GM12878 (cell line): ENCODE measurements around the gene OR5K1. TPM values are rescaled to one million over a fixed set of nuclear protein-coding genes. Genes with fewer than 3 reads are reported as not detected.

ENCODE experiments used
- ATAC-seq: fragments of 200-7000 bp; cut with Tn5 transposase; 3 replicates; pipeline ENCODE4 v1.9.1; 2020; ENCODE audit warnings: mild to moderate bottlenecking, moderate library complexity
- BruUV-seq: library from RNA; stranded (reverse); fragments of 400-500 nt; replicated peaks from 2 replicates; lab custom pipeline; 2021; lab: Mats Ljungman, UMichigan
- CTCF ChIA-PET: fragments of 300-600 bp; sonication (Branson Sonifier 250); formaldehyde crosslinking; extraction: SDS; loops from one replicate; lab custom pipeline; 2021; ENCODE audit warnings: inconsistent platforms; lab: Yijun Ruan, JAX
- POLR2A ChIA-PET: fragments of 350-600 bp; formaldehyde crosslinking; extraction: SDS; loops from one replicate; lab custom pipeline; 2021; ENCODE audit warnings: inconsistent platforms; lab: Charles Lee
- RAD21 ChIA-PET: fragments of 300-600 bp; sonication (Branson Sonifier 250); formaldehyde crosslinking; loops from one replicate; lab custom pipeline; 2023; ENCODE audit warnings: antibody characterized with exemption; ENCODE audit not compliant: unreplicated experiment; lab: Charles Lee
- SMC1A ChIA-PET: fragments of 300-600 bp; sonication (Branson Sonifier 250); formaldehyde crosslinking; loops from one replicate; lab custom pipeline; 2023; ENCODE audit not compliant: unreplicated experiment, uncharacterized antibody; lab: Charles Lee
- DNase-seq: peaks from one replicate; pipeline ENCODE4 v3.0.0-alpha.2; 2011; ENCODE audit warnings: low read depth, low spot score
- FAIRE-seq: peaks from 3 replicates; lab custom pipeline; 2011; peaks lifted over from hg19 to GRCh38; lab: Jason Lieb, UNC
- H2AFZ ChIP-seq: 2 replicates; pipeline ENCODE4 v1.6.0; 2011; ENCODE audit warnings: low read depth, low read length, control low read depth; ENCODE audit not compliant: control insufficient read depth
- H3K27ac ChIP-seq: 2 replicates; pipeline ENCODE4 v1.5.1; 2011; ENCODE audit warnings: control low read depth; ENCODE audit not compliant: control insufficient read depth, insufficient read depth
- H3K27me3 ChIP-seq, 2 experiments: replicated peaks in 1 of 2; 2 replicates each; pipeline versions ENCODE4 v1.6.0 to v1.6.1; 2011; ENCODE audit warnings: low read length in 1 of 2; ENCODE audit not compliant: control insufficient read depth in 2 of 2, insufficient read depth in 2 of 2
- H3K36me3 ChIP-seq, 2 experiments: 2 replicates each; pipeline ENCODE4 v1.5.1; 2011; ENCODE audit warnings: low read length in 1 of 2; ENCODE audit not compliant: control insufficient read depth in 2 of 2, insufficient read depth in 2 of 2
- H3K4me1 ChIP-seq: 2 replicates; pipeline ENCODE4 v1.6.1; 2011; ENCODE audit warnings: mild to moderate bottlenecking, low read length, moderate library complexity, mixed read lengths; ENCODE audit not compliant: control insufficient read depth, insufficient read depth
- H3K4me2 ChIP-seq: 2 replicates; pipeline ENCODE4 v1.6.0; 2011; ENCODE audit warnings: control low read depth; ENCODE audit not compliant: control insufficient read depth, insufficient read depth
- H3K4me3 ChIP-seq: fragments of 200-600 bp; sonication (generic); 2 replicates; pipeline ENCODE4 v1.5.1; 2016
- H3K79me2 ChIP-seq: 2 replicates; pipeline ENCODE4 v1.6.0; 2011; ENCODE audit warnings: low read length; ENCODE audit not compliant: control insufficient read depth, insufficient read depth
- H3K9ac ChIP-seq: 2 replicates; pipeline ENCODE4 v1.8.0; 2011; ENCODE audit warnings: low read length, control low read depth, mixed read lengths; ENCODE audit not compliant: control insufficient read depth, insufficient read depth
- H3K9me3 ChIP-seq: replicated peaks from 3 replicates; pipeline ENCODE4 v1.5.1; 2011; ENCODE audit warnings: mild to moderate bottlenecking, low read length; ENCODE audit not compliant: control insufficient read depth, insufficient read depth
- H4K20me1 ChIP-seq: 2 replicates; pipeline ENCODE4 v1.6.0; 2011; ENCODE audit not compliant: control insufficient read depth, insufficient read depth
- CBFB ChIP-seq: IDR thresholded peaks from 2 replicates; pipeline ENCODE4 v1.6.1; 2016; ENCODE audit warnings: antibody characterized with exemption, low read depth
- CHD2 ChIP-seq: IDR thresholded peaks from 2 replicates; pipeline ENCODE4 v1.6.1; 2011; ENCODE audit warnings: low read depth, low read length, improper control_type of control experiment, borderline replicate concordance
- CUX1 ChIP-seq: IDR thresholded peaks from 2 replicates; pipeline ENCODE4 v1.6.1; 2012; ENCODE audit warnings: improper control_type of control experiment, low read depth, low read length; ENCODE audit not compliant: insufficient replicate concordance
- E2F4 ChIP-seq: IDR thresholded peaks from 2 replicates; pipeline ENCODE4 v1.6.1; 2012; ENCODE audit warnings: low read depth, low read length, improper control_type of control experiment
- GATAD2B ChIP-seq: fragments of 450-650 bp; conservative IDR thresholded peaks from 2 replicates; pipeline ENCODE4 v1.6.1; 2017; ENCODE audit warnings: low read depth, mild to moderate bottlenecking, moderate library complexity
- MEF2A ChIP-seq: IDR thresholded peaks from 2 replicates; pipeline ENCODE4 v1.6.1; 2011; ENCODE audit warnings: low read depth, mild to moderate bottlenecking, low read length, moderate library complexity; ENCODE audit not compliant: insufficient read depth
- NR2C2 ChIP-seq: IDR thresholded peaks from 2 replicates; pipeline ENCODE4 v1.6.1; 2011; ENCODE audit warnings: borderline replicate concordance, low read depth; ENCODE audit not compliant: control insufficient read depth, insufficient read length
- SMAD5 ChIP-seq: IDR thresholded peaks from 2 replicates; pipeline ENCODE4 v1.6.1; 2016; ENCODE audit warnings: antibody characterized with exemption, low read depth
- SMC3 ChIP-seq: IDR thresholded peaks from 2 replicates; pipeline ENCODE4 v1.6.1; 2011; ENCODE audit warnings: low read length, improper control_type of control experiment, borderline replicate concordance
- STAT1 ChIP-seq: fragments of 450-650 bp; conservative IDR thresholded peaks from 2 replicates; pipeline ENCODE4 v1.6.1; 2014; ENCODE audit warnings: antibody characterized with exemption, mild to moderate bottlenecking
- TCF3 ChIP-seq: IDR thresholded peaks from 2 replicates; pipeline ENCODE4 v1.6.1; 2012; ENCODE audit warnings: low read depth, mild to moderate bottlenecking, low read length, borderline replicate concordance; ENCODE audit not compliant: insufficient read depth
- USF2 ChIP-seq: IDR thresholded peaks from 2 replicates; pipeline ENCODE4 v1.6.1; 2011; ENCODE audit warnings: low read depth, low read length, improper control_type of control experiment, borderline replicate concordance
- ZNF217 ChIP-seq: fragments of 450-650 bp; IDR thresholded peaks from 2 replicates; pipeline ENCODE4 v1.6.1; 2017; ENCODE audit warnings: antibody characterized with exemption, mild to moderate bottlenecking
- ZNF274 ChIP-seq: IDR thresholded peaks from one replicate; pipeline ENCODE4 v1.8.0; 2011; ENCODE audit not compliant: insufficient read length, insufficient read depth
- WGBS: methylation state at CpG from one replicate; pipeline ENCODE4 v1.1.6; 2016; ENCODE audit warnings: low lambda C conversion rate; ENCODE audit not compliant: insufficient replicate concordance, insufficient coverage; ENCODE audit errors: missing lambda C conversion rate; 5-methylcytosine and 5-hydroxymethylcytosine counted together
- in situ Hi-C: fragments of 300-500 bp; cut with MboI; formaldehyde crosslinking; loops from 9 replicates; pipeline ENCODE4 v1.14.3; 2018; ENCODE audit warnings: mixed read lengths
- intact Hi-C: fragments of 100-400 bp; cut with micrococcal nuclease; formaldehyde crosslinking; loops from one replicate; pipeline ENCODE4 v1.14.2; 2022; ENCODE audit not compliant: unreplicated experiment
- polyA plus RNA-seq, 11 experiments: library from polyadenylated mRNA; depleted of rRNA in 4 of 11; unstranded in 6 of 11; stranded (reverse) in 5 of 11; fragments of >200 nt; fragmentation: Nextera tagmentation in 4 of 11; fragmentation: Illumina TruSeq in 1 of 11; extraction: Ambion mirVana in 4 of 11; extraction: Trizol in 1 of 11; gene quantifications; 1 replicate in 1 of 11; 2 replicates in 10 of 11; pipeline versions ENCODE4 v1.2.1 to v1.2.3, GENCODE V29; 2011 to 2016; ENCODE audit warnings: inconsistent platforms in 2 of 11, missing spikeins in 2 of 11, low read depth in 1 of 11
- total RNA-seq, 4 experiments: library from RNA; depleted of rRNA in 3 of 4; stranded (reverse); fragments of >200 nt in 3 of 4; fragmentation: Illumina TruSeq in 1 of 4; extraction: Trizol in 1 of 4; gene quantifications; 2 replicates each; pipeline versions ENCODE4 v1.2.1 to v1.2.3, GENCODE V29; 2013 to 2021
- TF ChIP-seq, protein P1 (sequence below): fragments of 450-650 bp; IDR thresholded peaks from 2 replicates; pipeline ENCODE4 v1.6.1; 2018; ENCODE audit warnings: mild to moderate bottlenecking, low read depth, moderate library complexity; ENCODE audit not compliant: partially characterized antibody

The OR5K1 gene
- total and polyA plus RNA-seq, 10 of the 15 experiments (the other 5 are each of a cell fraction or from before 2014, with no cell fraction given) = 0.50 TPM; not detected in 9

GRCh38 chr3:98497381-98497780, 34.4 kb downstream of the OR5K1 start, which contains the start of gene OR5K2:
OR5K2 (plus strand) TSS chr3:98497681; CDS start chr3:98497681, 0 bp downstream.
- RAD21 ChIA-PET = no interaction called here
- no peaks in the 10 kb centered on the region for H3K79me2 ChIP-seq
- H3K36me3 ChIP-seq = no peaks in the 10 kb centered on the region
- no peak for TF ChIP-seq NR2C2
- no peak for TF ChIP-seq CBFB
- TF ChIP-seq SMAD5 = no peak
- no peak for TF ChIP-seq SMC3
- no peak for TF ChIP-seq CHD2
- no peak for TF ChIP-seq USF2
- TF ChIP-seq ZNF274 = no peak
- no peak for TF ChIP-seq GATAD2B
- TF ChIP-seq E2F4 = no peak
- no peak for TF ChIP-seq MEF2A
- TF ChIP-seq, protein P1, sequence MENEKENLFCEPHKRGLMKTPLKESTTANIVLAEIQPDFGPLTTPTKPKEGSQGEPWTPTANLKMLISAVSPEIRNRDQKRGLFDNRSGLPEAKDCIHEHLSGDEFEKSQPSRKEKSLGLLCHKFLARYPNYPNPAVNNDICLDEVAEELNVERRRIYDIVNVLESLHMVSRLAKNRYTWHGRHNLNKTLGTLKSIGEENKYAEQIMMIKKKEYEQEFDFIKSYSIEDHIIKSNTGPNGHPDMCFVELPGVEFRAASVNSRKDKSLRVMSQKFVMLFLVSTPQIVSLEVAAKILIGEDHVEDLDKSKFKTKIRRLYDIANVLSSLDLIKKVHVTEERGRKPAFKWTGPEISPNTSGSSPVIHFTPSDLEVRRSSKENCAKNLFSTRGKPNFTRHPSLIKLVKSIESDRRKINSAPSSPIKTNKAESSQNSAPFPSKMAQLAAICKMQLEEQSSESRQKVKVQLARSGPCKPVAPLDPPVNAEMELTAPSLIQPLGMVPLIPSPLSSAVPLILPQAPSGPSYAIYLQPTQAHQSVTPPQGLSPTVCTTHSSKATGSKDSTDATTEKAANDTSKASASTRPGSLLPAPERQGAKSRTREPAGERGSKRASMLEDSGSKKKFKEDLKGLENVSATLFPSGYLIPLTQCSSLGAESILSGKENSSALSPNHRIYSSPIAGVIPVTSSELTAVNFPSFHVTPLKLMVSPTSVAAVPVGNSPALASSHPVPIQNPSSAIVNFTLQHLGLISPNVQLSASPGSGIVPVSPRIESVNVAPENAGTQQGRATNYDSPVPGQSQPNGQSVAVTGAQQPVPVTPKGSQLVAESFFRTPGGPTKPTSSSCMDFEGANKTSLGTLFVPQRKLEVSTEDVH = no peak
- TF ChIP-seq ZNF217 = no peak
- no peak for TF ChIP-seq STAT1
- no peak for TF ChIP-seq CUX1
- TF ChIP-seq TCF3 = no peak
- in situ Hi-C loops = no loop called here
- CTCF ChIA-PET = no interaction called here
- no peak within 1 kb of the TSS for H3K27ac ChIP-seq
- 28% methylated on average over 2 of the region's 2 CpGs for WGBS
- H3K4me2 ChIP-seq = no peak within 1 kb of the TSS
- no peaks in the 10 kb centered on the region for H4K20me1 ChIP-seq
- H3K4me1 ChIP-seq = no peaks in the 10 kb centered on the region
- no peaks in the 10 kb centered on the region for H3K27me3 ChIP-seq
- intact Hi-C loops = no loop called here
- SMC1A ChIA-PET = no interaction called here
- POLR2A ChIA-PET = no interaction called here
- H3K9ac ChIP-seq = no peak within 1 kb of the TSS
- DNase-seq (no peak), FAIRE-seq (no peak), ATAC-seq (no peak)
- H3K9me3 ChIP-seq = no peaks in the 10 kb centered on the region
- no TSS peak for BruUV-seq
- H2AFZ ChIP-seq = no peak within 1 kb of the TSS
- no peak within 1 kb of the TSS for H3K4me3 ChIP-seq
